ENCODE data around the gene CDH13.

Gene CDH13

GRCh38 chr16:82643936-82644630 is 17.3 kb downstream of the CDH13 start:
- TF ChIP-seq, protein P1, sequence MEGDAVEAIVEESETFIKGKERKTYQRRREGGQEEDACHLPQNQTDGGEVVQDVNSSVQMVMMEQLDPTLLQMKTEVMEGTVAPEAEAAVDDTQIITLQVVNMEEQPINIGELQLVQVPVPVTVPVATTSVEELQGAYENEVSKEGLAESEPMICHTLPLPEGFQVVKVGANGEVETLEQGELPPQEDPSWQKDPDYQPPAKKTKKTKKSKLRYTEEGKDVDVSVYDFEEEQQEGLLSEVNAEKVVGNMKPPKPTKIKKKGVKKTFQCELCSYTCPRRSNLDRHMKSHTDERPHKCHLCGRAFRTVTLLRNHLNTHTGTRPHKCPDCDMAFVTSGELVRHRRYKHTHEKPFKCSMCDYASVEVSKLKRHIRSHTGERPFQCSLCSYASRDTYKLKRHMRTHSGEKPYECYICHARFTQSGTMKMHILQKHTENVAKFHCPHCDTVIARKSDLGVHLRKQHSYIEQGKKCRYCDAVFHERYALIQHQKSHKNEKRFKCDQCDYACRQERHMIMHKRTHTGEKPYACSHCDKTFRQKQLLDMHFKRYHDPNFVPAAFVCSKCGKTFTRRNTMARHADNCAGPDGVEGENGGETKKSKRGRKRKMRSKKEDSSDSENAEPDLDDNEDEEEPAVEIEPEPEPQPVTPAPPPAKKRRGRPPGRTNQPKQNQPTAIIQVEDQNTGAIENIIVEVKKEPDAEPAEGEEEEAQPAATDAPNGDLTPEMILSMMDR (IDR thresholded peaks at IDR 0.05; ENCODE audit: low read depth, low read length): no peak
- no peak overlapping the region for H3K4me3 ChIP-seq (ENCODE audit: low read depth, low read length)
- DNase-seq (ENCODE audit: low read depth, low spot score): no peak
- in situ Hi-C loops (cut with HindIII; ENCODE audit: low sequenced_read_pairs): no loop called here

DNA sequence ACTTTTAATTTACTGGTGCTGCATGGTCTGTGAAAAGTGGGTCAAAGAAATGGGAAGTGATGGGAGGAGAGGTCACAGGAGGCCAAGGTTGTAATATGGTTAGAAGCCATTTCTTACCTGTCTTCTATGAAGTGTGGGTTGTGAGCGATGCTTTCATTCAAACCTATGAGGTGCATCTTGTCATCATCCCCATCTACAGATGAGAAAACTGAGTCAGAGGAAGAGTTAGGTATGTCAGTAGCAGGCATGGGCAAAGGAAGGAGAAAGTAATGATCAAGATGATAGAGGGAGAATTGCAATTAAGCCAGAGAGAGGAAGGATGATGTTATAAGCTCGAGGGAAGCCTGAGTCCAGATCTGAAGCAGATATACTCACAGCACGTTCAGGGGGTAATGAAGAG is 19.7 kb downstream of the CDH13 start:
- TF ChIP-seq, protein P1 (IDR thresholded peaks at IDR 0.05; ENCODE audit: low read depth, low read length): no peak
- no peak for DNase-seq (ENCODE audit: low read depth, low spot score)
- in situ Hi-C loops (cut with HindIII; ENCODE audit: low sequenced_read_pairs): no loop called here
- no peak overlapping the region for H3K4me3 ChIP-seq (ENCODE audit: low read depth, low read length)

- in situ Hi-C loops (cut with HindIII; ENCODE audit: low sequenced_read_pairs): no loop called here
- no peak for DNase-seq (ENCODE audit: low read depth, low spot score)
- no peak overlapping the region for H3K4me3 ChIP-seq (ENCODE audit: low read depth, low read length)
- TF ChIP-seq, protein P1 (IDR thresholded peaks at IDR 0.05; ENCODE audit: low read depth, low read length): no peak
Measured at GRCh38 chr16:82649766-82650165, 23.0 kb downstream of the CDH13 start.

DNA sequence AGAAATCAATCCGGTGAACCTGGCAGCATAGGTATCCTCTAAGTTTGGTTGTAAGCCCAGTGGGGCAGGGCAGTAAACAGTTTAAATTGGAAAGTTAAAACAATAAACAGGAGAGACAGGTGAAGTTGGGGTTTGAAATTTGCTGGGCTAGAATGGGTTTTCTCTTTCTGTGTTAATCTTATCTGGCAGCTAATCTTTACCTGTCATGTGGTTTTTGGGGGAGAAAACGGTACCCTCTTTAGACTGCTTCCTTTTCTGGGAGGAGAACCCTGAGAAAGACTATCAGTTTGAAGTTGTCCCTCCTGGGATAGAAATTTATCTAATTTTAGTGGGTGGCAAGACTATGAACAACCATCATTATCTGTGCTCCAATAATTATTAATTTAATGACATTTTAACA is 24.0 kb downstream of the CDH13 start:
- H3K4me3 ChIP-seq (ENCODE audit: low read depth, low read length): no peak overlapping the region
- DNase-seq (ENCODE audit: low read depth, low spot score): no peak
- TF ChIP-seq, protein P1 (IDR thresholded peaks at IDR 0.05; ENCODE audit: low read depth, low read length): no peak
- in situ Hi-C loops (cut with HindIII; ENCODE audit: low sequenced_read_pairs): no loop called here

DNA sequence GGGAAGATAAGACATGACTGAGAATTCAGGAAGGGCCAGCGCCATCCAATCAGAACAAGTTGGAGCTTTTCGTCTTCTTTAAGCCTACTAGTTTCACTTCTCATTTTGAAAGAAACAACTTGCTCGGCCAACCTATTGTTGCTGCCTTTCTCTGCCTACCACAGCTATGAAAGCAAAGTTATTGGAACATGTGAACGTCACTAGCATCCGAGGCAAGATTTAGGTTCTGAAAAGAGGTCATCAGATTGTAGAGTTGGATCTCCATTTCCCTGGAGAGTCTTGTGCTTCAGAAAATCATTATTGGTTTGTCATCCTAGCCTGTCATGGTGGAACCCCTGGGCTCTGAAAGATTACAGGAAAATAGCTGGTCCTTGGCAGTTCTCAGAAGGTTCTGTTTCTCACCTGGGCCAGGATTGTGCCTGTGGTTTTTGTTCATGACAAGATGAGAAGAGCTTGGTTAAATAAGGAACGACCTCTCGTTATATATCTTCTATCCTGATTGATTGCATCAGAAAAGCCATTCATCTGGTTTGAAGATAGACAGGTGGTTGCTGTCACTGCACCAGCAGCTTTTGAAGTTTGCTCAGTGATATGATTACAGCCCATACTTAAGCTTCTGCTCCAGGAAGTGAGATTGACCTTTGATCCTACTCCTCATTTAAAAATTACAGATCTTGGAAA is 25.3 kb downstream of the CDH13 start:
- H3K4me3 ChIP-seq (ENCODE audit: low read depth, low read length): no peak overlapping the region
- DNase-seq (ENCODE audit: low read depth, low spot score): no peak
- in situ Hi-C loops (cut with HindIII; ENCODE audit: low sequenced_read_pairs): no loop called here
- TF ChIP-seq, protein P1 (IDR thresholded peaks at IDR 0.05; ENCODE audit: low read depth, low read length): no peak

DNA sequence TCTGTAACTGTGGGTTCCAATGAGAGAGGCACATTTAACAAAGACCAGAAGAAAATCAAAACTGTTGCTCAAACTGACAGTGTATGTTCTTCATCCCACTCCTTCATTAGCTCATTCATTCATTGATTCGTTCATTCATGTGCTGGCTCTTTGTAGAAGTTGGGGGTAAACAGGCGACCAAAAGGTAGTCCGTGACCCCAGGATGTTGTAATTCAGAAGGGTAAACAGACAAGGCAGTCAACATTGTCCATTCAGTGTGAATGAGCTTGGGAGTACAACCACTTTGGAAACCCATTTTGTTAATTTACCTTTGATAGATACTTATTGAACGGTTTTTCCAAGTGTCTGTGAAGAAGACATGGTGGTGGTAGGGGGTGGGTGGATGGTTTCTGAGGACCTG is 26.1 kb downstream of the CDH13 start:
- no peak for DNase-seq (ENCODE audit: low read depth, low spot score)
- in situ Hi-C loops (cut with HindIII; ENCODE audit: low sequenced_read_pairs): no loop called here
- H3K4me3 ChIP-seq (ENCODE audit: low read depth, low read length): no peak overlapping the region
- TF ChIP-seq, protein P1 (IDR thresholded peaks at IDR 0.05; ENCODE audit: low read depth, low read length): no peak

All from astrocyte of the spinal cord (primary cell).